GM18873 (cell line): Measurements from ENCODE around the gene ADCY7.

Experiments used
- ATAC-seq: cut with Tn5 transposase; IDR thresholded peaks from one replicate; pipeline ENCODE4 v1.9.1; 2021; ENCODE audit warnings: mild to moderate bottlenecking, moderate library complexity, moderate number of reproducible peaks; ENCODE audit not compliant: unreplicated experiment, low FRiP score

ADCY7 gene

DNA sequence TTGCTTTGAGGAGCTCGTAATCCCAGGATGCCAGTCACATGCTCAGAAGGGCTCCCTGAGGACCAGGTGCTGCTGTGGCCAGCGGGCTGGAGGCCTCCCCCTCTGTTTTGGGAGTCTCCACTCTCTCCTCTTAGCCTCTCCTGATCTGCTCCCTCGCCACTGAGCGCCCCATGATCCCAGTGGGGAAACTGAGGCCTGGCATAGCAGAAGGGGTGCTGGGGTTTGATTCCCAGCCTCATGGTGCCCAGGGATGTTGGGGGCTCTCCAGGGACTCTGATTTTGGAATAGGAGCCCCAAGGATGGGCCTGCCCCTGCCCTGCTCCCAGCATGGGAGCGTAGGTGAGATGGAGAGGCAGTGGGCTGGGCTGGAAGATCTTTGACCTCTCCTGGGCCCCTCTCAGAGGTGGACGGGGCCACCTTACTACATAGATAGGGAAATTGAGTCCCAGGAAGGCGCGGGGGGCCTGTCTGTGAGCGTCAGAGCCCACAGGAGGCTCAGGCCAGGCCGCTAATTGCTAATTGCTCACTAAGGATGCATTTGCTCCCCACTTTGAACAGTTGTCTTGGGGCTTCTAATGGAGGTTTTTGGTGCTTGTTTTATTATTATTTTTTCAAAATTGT, 525 bp upstream of the ADCY7 start:
- ATAC-seq, result no peak

GRCh38 chr16:50267151-50267631, 840 bp downstream of the ADCY7 start:
- ATAC-seq, result no peak

- no peak for ATAC-seq
These were observed 1.3 kb downstream of the ADCY7 start for GRCh38 chr16:50267651-50268050.

DNA sequence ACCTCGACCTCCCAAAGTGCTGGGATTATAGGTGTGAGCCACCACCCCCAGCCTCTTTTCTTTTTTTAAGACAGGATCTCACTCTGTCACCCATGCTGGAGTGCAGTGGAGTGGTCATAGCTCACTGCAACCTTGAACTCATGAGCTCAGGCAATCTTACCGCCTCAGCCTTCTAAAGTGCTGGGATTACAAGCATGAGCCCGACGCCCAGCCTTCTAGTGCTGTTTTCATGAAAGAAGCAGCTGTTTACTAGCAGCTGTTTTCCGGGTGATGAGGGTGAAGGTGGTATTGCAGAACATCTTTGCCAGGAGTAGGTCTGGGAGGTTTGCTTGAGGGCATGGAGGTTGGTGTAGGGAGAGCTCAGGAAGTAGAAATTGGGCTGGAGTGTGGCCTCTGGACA, 2.0 kb downstream of the ADCY7 start:
- no peak for ATAC-seq

DNA sequence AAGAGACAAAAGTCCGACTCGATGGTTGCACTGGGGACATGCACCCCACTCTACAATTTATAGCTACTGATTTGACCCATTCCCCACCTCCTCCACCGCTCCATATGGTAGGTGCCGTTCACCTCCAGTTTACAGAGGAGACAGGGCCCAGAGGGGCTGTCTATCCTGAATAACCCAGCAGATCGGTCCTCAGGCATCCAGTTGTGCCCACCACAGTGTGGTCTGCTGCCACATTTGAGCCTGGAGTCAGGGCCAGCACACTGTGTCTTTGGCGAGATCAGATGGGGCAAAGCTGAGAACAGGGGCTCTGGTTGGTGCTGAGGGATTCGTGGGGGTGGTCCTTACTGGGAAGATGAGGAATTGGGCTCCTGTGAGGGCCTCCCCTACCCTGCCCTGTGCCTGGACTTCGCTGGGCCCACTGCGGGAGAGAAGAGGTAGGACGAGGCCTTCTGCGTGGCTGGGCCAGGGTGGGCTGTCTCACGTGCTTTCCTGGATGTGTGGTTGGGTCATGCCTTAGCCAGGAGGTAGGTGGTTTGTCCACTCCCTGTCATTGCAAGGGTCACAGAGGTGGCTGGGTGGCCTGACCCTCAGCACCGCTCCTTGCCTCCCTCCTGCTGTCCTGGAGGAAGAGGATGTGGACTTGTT, 2.8 kb downstream of the ADCY7 start:
- no peak for ATAC-seq

DNA sequence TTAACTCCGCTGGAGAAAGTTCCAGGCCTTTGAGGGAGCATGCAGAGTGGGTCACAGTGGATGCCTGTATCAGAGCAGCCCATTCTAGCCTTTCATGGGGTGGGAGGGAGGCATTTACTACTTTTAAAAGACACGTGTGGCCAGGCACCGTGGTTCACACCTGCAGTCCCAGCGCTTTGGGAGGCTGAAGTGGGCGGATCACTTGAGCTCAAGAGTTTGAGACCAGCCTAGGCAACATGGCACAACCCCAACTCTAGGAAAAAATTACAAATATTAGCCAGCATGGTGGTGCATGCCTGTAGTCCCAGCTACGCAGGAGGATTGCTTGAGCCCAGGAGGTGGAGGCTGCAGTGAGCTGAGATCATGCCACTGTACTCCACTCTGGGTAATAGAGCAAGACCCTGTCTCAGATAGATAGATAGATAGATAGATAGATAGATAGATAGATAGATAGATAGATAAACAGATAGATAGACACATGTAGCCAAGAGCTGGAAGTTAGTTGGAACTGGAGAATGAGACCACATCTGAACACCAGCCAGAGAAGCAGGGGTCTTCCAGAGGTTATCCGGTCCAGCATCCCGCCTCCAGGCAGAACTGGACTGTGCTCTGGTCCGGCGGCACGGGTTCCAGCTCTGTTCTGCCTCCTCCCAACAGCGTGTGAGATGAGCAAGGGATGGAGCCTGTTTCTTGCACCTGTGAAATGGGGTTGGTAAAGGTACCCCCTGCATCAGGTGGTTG, 3.6 kb downstream of the ADCY7 start:
- no peak for ATAC-seq

DNA sequence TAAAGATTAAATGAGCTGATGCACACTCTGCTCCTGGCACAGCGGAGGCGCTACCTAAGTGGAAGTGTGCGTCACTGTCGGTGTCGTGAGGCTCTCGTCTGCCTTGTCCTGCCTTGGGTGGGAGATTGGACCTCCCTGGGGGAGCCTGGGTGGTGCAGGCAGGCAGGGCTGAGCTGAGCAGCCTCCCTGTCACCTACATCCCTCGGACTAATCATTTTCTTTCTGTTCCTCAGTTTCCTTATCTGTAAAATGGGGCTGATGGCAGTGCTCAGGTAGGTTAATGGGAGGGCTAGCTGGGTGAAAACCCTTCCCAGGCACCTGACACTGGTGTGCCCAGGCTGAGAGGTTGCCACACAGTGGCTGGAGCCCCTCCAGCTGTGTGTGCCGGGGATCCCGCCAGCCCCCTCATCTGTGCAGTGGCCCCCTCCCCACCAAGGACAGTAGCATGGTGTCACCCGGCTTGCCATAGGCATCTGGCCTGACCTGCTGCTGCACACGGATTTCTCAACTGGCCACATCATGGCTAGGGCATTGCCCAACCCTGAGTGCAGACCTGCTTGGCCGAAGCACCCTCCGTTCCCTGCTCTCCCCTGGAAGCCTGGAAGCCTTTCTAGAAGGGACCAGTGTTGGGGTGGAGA, 4.3 kb downstream of the ADCY7 start:
- ATAC-seq, result no peak

DNA sequence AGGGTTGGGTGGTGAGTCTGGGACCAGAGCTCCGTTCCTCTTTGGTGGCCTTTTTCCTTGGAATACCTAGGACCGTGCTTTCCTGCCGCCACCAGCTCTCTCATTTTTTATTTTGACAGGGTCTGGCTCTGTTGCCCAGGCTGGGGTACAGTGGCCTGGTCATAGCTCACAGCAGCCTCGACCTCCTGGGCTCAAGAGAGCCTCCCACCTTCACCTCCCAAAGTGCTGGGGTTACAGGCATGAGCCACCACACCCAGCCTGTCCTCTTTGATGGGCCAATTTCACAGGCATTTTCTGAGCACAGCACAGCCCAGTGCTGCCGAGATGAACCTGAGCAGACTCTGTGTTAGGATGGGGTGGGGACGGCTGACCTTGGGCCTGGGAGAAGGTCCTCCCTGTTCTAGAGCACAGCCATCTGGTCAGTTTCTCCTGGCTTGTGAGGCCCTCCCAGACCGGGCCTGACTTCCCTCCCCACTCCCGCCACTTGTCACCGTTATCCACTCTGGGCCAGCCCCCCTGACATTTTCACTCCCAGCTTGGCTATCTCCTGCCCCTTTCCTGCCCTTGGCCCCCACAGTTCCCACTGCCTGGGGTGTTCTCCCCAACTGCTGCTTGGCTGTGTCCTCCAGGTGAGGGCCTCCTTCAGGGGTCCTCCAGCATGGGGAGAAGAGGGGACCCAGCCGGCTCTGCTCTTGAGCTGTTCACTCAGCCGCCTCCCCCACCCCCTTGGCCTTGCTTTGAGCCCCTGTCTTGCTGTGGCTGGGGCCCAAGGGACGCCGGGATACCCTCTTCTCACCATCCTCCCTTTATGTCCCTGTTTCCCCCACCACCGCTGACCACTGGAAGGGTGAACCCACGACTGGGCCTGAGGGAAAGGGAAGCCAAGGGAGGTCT, 5.0 kb downstream of the ADCY7 start:
- ATAC-seq, result no peak

DNA sequence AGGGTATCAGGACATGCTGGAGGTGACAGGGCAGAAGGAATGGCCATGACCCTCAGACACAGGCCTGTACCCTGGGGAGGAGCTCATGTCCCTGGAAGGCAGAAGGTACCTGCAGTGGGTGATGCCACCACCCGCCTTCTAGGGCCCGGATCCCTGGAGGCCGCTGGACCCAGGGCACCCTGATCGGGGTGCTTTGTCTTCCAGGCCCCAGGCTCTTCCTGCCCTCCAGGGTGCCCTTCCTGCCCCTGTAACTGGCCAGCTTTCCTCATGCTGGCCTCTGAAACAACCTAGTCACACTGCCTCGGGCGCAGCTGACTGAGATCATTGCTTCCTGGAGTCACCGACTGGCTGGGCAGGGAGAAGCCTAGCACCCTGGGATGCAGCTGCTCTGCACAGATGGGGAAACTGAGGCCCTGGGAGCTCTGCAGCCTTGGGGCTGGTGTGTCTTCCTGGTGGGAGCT, 5.8 kb downstream of the ADCY7 start:
- no peak for ATAC-seq

DNA sequence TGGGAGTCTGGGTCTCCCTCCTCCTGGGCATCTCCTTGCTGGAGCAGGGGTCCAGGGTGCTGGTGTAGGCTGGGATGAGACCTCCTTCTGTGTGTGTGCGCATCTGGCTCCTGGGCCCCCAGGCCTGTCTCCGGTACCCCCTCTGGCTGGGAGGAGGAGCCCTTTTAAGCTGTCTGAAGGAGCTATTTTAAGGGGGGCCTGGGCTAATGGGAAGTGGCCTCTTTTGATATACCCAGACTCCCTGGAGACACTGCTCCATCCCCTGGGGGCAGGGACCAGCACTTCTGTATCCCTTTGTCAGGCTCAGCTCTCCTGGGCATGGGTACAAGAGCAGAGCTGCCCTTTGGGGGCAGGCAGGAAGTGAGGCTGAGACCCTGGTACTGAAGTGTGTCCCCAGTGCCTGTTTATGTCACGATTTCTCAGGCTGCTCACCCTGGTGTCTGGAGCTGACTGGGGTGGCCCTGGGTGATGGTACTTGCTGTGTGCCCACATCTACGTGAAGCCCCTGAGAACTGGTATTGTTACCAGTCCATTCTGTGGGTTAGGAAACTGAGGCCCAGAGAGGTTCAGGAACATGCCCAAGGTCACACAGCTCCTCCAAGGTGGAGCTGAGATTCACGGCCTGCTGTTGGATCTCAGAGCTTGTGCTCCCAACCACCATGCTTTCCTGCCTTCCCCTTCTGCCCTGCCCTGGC, 6.5 kb downstream of the ADCY7 start:
- ATAC-seq, result no peak

DNA sequence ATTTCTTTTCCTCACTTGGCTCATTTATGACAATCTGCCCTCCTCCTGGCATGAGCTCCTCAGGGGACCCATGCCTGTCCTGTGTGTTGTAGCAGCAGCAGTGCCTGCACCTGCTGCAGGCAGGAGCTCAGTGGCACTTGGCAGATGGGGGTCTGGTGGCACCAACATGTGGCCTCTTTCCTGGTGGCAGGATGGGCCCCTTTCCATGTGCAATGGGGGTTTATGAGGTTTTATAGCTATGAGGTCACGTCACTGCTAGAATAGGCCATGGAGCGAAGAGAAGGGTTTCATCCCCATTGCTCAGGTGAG, 7.0 kb downstream of the ADCY7 start:
- ATAC-seq, result no peak

DNA sequence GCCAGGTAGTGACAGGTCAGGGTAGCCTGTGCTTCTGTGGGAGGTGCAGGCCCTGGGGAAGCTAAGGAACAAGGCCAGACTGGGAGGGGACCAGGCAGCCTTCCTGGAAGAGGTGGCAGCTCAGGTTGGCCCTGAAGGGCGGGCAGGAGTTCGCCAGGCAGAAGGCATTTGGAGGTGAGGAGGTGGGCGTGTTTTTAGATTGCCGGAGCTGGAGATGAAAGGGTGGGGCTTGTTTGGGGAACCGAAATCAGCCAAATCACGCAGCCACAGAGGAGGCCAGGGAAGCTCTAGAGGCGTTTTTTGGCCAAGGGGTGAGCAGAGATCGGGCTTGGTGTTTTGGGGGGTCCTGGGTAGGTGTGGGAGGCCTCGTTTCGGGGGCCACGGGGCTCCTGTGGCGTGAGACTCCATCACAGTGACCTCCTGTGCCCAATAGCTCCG, 7.6 kb downstream of the ADCY7 start:
- ATAC-seq, result no peak

DNA sequence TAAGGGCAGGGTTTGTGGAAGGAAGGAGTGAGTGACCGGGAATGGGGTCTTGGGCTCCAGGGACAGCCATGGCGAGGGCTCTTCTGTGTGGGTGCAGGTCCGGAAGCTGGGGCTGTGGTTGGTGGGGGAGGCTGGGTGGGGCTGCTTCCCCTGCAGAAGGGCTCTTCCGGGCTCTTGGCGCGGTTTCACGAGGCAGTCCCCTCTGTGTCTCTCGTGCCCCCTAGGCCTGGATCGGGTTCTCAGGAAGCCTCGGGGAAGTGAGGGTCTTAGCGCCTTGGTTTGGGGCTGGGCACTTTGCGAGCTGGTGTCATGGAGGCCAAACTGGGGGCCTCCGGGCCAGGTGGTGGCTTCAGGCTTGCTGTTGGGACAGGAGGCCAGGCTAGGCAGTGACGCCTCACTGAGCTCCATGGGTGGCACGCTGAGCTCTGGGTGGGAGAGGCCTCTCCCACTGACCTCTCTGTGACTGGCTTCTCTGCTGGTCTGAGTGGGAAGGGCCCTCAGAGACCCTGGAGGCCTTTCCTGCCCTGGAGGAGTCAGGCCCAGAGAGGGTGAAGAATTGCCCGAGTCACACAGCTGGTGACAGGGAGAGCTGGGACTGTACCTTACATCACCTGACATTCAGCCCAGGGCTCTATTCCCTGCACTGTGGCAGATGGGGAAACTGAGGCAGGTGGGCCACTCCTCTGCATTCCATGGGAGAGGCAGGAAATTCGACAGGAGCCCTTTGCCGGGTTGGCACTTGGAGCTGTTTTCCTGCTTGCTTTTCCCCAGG, 8.2 kb downstream of the ADCY7 start:
- ATAC-seq, result no peak

DNA sequence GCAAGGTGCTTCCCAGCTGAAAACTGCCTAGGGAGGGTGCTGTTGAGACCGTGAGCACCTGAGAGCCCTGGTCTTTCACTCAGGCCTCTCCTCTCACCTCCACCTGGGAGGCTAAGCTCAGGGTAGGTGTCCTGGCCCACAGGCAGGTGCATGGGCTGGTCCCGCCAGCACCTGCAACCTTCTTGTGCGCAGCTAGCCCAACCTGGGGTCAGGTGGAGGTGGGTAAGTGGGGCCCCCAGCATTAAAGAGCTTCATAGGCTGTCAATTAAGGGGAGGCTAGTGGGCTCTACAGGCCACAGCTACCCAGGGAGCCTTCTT, 8.7 kb downstream of the ADCY7 start:
- no peak for ATAC-seq

DNA sequence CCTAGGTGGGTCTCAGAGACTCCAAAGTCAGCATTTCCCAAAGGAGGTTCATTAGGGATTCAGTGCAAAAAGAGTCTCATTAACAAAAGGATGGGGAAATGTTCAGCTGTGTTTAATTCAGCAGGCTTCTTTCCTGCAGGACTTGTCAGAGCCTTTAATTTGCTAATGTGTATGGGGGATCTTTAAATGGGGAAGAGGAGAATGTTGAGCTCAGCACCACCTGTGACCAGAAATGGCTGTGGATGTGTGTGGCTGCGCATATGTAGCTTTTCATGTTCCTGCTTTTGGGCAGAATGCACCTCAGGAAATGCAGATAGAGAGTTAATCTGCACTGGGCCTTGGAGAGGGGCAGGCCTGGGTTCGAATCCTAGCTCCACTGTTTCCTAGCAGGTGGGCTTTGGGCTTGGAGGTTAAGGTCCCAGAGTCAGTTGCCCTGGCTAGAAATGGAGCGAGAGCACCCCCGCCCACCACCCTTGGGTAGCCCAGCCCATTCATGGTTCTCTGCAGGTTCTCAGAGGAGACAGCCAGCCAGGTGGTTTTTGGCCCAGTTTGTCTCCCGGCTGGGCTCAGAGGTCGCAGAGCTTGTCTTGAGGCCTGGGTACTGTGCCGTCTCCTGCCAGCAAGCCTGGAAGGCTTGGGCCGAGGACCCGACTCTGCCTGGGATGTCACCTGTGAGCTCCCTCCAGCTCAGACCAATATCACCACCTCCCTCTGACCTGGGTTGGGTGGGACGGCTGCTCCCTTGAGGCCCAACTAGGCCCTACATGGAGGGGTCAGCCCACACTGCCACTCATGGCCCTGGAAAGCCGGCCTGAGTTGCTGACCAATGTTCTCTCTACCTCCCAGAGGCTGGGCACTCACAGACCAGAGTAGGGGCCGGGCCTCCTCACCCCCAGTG, 9.3 kb downstream of the ADCY7 start:
- no peak for ATAC-seq

DNA sequence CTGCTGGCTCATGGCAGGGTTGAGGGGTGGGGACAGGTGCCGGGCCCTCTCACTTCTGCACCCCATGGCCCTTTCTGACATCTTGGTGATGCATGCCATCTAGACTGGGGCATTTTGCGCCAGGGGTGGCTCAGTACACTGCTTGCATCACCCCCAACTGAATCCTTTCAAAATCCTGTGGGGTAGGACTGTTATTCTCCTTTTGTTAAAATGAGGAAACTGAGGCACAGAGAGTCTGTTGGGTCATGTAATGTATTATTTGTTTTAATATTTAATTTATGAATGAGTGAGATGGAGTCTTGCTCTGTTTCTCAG, 9.9 kb downstream of the ADCY7 start:
- ATAC-seq, result no peak

DNA sequence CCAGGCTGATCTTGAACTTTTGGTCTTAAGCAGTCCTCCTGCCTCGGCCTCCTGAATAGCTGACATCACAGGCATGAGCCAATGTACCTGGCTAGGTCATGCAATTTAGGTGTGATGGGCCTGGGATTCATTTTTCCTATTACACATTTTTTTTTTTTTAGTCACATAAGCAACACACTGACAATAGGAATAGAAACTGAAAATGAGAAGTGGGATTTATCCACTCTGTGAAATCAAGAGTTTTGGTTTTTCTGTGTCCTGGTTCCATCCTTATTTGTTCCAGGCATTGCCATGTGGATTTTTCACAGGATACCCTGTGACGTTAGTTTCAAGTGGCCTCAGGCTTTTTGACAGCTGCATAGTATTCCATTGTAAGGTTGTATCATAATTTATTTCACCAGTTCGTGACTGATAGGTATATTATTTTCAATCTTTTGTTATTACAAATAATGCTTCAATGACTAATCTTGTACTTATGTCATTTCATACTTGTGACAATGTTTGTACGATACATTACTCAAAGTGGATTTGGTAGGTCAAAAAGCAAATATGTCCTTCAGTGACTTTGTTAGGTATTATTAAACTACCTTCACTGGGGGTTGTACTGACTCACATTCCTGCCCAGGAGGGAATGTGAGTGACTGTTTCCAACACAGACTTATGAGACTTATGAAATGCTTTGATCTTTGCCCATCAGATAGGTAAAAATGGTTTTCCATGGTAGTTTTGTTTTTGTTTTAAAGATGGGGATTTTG, 10.6 kb downstream of the ADCY7 start:
- no peak for ATAC-seq

- no peak for ATAC-seq
These were observed 11.9 kb downstream of the ADCY7 start for GRCh38 chr16:50278251-50278650.
